Spleen (tissue), 7 donors: ENCODE results near the gene ITPK1.

Experiments
- POLR2AphosphoS5 ChIP-seq, 3 donors: sonication (generic); formaldehyde crosslinking; IDR thresholded peaks; one replicate each; pipeline ENCODE4 v1.5.1; 2017; ENCODE audit warnings: antibody characterized with exemption in 3 of 3
- TF ChIP-seq, protein P1 (sequence below), 11 experiments: fragments of 200-600 bp in 7 of 11; fragments of 450-650 bp in 4 of 11; sonication (generic) in 4 of 11; IDR thresholded peaks in 8 of 11; conservative IDR thresholded peaks in 3 of 11; 1 replicate in 7 of 11; 2 replicates in 4 of 11; pipeline versions ENCODE4 v1.4.0 to v1.8.0; 2016 to 2021; ENCODE audit warnings: antibody characterized with exemption in 11 of 11, inconsistent platforms in 4 of 11, mild to moderate bottlenecking in 1 of 11
- donor health status: DM: no; HTN: no; CAD: no; lungs with moderate emphysema.
- donor health status: DM: no; HTN: no; CAD: no.
- donor health status: DM: no; HTN: no; CAD: no.

DNA sequence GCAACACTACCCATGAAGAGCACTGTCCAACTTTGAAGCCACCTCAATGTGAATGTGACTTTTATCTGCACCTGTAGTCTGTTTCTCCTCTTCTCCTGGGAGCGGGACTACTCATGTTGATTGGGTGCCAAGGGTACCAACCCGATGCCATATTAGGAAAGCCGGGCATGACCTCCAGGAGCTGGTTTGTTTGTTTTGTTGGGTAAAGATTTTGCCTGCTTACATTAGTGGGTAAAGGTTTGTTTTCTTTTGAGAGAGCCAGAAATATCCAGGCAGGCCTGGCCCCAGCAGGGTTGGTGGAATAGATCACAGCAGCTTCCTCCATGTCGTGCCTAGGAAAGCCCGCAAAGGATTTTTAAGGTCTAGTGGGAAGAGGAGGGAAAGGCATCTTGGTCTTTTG lies 19.7 kb upstream of the ITPK1 start:
- TF ChIP-seq POLR2AphosphoS5 (IDR thresholded peaks at IDR 0.05) = no peak
- TF ChIP-seq, protein P1, sequence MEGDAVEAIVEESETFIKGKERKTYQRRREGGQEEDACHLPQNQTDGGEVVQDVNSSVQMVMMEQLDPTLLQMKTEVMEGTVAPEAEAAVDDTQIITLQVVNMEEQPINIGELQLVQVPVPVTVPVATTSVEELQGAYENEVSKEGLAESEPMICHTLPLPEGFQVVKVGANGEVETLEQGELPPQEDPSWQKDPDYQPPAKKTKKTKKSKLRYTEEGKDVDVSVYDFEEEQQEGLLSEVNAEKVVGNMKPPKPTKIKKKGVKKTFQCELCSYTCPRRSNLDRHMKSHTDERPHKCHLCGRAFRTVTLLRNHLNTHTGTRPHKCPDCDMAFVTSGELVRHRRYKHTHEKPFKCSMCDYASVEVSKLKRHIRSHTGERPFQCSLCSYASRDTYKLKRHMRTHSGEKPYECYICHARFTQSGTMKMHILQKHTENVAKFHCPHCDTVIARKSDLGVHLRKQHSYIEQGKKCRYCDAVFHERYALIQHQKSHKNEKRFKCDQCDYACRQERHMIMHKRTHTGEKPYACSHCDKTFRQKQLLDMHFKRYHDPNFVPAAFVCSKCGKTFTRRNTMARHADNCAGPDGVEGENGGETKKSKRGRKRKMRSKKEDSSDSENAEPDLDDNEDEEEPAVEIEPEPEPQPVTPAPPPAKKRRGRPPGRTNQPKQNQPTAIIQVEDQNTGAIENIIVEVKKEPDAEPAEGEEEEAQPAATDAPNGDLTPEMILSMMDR (IDR thresholded peaks at IDR 0.05 in 8 of 11, conservative IDR thresholded peaks at IDR 0.05 in 3 of 11) = no peak
